GM19455 (cell line): ENCODE results near the gene PDE7B.

ENCODE experiments used
- ATAC-seq: cut with Tn5 transposase; IDR thresholded peaks from one replicate; pipeline ENCODE4 v1.9.1; 2021; ENCODE audit not compliant: unreplicated experiment

PDE7B gene

DNA sequence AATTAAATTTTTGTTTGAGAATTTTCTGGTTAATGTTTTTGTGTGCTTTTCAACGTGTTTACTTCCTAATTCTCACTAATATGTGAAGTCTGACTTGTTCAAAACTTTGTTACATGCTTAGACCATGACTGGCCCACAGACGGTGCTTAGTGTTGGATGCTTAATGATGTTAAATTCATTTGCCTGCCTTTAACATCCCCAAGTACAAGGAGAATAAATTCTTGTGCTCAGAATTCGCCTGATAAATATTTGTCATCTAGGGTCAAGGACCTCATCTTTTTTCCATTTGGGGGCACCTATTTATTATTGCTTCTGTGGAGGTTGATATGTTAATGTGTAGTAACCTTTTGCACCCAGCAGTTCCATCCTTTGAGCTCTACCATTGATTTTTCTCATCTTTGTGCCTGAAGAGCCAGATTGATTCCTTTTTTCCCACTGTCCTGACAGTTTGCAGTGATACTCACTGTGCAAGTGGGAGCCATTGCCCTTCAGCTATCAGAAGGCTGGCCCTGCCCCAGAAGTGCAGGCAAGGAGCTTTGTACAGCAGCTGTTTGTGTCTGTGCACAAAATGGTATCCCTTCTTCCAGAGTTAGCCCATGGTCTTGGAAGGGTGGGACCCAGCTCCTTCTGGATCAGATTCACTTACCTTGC lies 170.8 kb downstream of the PDE7B start:
- ATAC-seq = no peak

DNA sequence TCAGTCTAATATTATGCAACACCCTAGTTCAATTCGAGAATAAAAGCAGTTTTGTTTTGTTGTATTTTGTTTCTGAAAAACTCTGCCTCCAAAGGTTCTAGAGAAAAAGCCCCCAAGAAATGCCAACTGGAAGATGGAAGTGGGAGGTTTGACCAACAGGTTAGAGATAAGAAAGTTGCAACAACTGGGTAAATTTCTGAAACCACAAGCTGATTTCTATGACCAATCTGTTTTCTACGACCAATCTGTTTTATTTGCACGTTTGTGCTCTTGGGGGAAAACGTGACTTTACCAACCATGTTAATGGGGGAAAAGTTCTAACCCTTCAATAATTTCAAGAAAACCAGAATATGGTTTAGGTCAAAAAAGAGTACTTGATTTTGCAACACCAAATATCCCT lies 173.2 kb downstream of the PDE7B start:
- ATAC-seq = no peak

DNA sequence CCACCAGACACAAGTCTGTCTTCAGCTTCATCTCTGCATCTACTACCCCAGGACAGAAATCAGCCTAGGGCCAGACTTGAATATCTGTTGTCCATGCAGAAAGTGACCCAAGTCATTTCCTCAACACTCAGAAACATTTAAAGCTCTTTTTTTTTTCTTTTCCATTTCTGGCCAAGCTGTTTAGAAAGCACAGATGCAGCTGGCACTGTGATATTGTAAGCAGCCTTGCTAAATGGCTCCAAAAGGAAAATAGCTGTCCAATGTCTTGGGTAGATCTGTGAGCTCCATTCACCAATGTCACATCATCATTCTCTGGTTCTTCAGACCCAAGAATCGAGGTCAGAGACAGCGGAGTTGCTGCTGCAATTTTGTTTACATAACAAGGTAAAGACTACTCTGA lies 174.2 kb downstream of the PDE7B start:
- no peak for ATAC-seq

DNA sequence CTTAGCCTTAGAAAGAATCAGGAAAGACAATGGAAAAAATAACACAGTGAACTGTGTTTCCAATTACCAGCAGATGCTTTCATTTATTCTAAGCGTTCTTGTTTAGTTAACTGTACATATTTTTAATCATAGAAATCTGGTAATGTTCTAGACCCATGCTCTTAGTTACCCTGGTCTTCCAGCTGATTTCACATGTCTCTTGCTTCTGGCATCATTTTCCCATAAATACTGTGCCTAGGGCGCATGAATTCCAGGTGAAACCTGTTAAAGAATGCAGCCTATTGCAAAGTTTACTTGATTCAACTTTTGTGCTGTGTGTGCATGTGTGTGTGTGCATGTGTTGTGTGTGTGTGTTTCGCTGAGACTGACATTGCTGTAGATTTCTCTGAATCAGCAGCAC lies 178.6 kb downstream of the PDE7B start:
- no peak for ATAC-seq

DNA sequence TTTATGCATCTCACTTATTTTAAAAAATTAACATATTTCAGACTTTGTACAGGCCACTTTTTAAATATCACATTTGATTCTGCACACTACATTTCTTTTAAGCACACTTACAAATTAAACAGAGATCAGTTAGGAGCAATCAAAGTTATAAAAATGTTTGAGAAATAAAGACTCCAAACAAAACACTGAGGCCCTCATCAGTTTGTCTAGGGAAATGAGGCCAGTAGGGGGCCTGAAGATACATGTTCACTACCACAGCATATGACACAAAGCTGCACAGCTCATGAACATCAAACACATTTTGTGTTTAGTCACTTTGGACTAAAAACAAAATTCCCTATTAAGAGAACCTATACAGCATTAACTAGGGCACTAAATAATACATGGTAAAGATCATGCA lies 180.5 kb downstream of the PDE7B start:
- no peak for ATAC-seq

DNA sequence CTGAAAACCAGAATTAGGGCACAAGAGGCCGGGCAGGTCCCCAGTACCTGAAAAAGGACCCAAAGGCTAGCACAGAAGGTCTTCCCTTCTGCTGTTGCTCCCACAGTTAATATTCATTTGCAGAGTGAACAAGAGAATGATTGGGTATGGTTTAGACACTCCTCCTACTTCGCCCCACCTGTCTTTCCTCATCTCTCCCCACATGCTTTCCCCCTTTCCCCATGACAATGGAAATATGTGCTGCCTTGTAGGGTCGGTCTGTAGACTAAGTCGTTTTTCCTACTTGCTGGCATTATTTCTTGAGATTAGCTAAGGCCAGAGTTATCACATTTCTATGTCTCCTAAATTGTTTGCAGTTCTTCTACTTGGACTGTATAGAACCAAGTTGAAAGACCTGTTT lies 181.9 kb downstream of the PDE7B start:
- no peak for ATAC-seq

DNA sequence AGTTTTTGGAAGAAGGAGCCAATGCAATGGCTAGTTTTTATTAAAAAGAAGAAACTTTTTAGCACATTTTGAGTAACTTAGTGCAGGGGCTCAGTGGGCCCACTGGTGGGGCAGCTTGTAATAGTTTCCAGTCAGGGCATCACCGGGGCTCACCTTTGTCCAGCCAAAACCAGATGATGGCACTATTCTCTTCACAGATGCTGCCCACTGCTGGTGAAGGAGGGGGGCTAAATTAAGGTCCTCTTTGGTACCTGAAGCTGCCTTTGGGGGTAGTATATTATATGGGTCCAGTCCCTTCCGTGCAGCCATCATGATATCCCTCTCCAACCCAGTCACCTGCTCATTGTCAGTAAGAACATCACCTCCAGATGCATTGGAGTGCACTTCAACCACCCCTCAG lies 182.9 kb downstream of the PDE7B start:
- no peak for ATAC-seq

DNA sequence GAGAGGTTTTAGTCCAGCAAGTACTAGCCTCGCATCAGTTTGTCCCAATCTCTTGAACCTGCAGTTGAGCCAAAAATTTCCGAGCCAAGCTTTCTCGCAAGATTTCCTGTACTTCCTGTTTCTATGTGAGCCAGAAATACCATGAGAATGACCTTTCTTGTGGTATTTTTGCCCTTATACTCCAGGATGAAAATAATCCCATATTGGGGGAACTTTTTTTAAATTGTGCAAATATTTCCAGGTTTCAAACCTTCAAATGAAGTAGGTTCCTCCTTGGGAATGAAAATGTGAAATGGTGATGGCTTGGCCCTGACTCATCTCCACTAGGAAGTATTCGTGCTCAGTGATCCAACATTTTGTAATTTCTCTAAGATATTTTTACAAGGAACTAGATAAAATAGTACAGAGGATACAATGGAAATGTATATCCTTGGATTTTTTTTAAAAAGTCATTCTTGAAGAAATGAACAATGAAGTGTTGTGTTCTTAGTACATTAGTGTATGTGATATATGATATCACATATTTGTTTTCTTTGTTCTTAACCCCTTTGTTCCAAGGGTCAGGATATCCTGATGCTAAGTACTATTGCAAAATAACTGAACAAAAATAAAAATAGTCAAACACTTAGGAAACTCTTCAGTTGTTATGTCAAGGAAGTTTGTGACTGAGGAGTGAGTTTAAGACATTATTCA lies 184.0 kb downstream of the PDE7B start:
- no peak for ATAC-seq

DNA sequence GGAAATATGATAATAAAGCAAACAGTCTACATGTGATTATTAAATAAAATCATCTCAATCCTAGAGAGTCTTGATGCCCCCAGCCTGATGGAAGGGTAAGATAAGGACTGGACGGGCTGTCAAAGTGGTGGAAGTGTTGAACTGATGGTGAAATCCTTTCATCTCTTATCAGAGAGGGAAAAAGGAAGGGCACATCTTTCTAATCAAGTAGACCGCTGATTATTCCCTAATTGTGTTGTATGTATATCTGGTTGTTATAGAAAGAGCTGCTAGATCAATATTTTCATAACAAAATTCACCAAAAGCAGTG lies 184.5 kb downstream of the PDE7B start:
- ATAC-seq = no peak

DNA sequence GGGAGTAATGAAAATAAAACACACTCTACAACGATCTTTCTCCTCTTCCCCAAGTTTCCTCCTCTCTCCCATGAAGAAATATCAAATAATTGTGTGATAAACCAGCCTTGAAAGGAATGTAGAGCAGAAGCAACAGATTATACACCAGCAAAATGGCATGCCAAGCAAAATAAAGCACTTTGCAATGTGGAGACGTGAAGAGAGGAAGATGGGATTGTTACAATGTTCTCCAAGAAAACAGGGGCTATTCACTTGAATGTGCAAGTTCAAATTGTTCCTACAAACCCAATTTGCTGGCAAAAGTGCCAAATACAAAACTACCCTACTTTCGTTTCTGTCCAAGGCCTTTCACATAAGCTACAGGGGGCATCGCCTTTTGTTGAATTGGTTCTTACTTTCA lies 185.1 kb downstream of the PDE7B start:
- no peak for ATAC-seq

DNA sequence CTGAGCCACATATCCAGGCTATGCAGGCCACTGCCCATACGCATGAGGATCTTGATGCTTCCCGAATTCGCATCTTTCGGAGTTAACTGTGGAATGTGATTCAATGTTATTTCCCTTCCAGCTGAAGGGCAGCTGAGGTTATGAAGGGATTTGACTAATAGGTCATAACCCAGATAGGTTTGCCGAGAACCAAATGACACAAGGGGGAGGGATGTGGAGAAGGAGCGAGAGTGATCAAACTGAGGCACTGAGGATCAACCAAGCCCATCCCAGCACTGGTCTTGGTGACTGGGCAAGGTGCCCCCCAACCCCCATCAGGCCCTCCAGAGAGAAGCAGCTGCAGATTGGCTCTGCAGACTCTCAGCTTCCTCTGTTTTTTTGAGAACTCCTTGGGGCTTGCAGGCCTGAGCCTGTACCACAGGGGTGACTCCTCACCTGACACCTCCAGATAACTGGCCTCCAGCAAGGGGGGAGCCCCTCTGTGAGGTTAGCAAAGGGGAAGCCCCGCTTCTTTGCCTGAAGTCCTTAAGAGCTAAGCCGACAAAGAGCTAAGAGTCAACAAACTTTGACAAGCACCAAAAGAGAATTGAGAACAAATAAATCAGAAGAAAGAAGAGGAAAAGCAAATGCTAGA lies 185.9 kb downstream of the PDE7B start:
- ATAC-seq = no peak

DNA sequence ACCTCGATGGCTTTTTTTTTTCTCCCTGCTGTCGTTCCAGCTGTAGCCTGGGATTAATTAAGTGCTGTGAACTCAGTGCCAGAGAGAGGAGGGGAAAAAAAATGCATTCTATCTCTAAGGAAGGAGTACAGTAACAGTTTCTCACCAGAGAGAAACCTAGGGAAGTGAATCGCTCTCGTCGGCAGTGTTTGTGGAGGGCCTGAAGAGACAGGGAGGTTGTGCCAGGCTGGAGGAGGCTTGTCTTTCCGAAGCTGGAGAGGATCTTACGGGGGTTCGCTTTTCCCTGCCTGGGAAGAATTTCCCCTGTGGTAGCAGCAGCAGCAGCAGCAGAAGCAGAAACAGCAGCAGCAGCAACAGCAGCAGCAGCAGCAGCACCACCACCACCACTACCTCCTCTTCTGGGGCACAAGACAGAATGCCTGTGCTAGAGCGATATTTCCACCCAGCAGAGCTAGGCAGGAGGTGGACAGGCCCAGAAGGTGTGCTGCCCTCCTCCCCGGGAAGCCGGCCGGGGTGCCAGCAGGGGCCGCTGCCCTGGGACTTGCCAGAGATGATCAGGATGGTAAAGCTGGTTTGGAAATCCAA lies 186.5 kb downstream of the PDE7B start:
- no peak for ATAC-seq

DNA sequence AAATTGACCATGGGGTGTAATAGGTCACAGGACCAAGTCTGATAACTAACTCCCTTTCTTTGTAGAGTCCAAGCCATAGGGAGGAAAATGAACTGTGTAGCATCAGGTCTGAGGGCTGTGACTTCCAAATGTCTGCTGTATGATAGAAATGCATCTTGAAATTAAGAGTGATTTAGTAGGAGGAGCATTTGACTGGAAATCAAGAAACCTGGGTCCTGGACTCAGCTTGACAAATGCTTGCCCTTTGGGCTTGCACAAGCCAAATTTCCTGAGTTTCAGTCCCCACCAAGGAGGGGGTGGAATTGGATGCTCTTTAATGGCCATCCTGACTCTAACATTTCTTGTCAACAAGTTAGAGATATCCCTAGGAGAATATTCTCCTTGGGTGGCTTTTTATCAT lies 187.0 kb downstream of the PDE7B start:
- ATAC-seq = no peak

DNA sequence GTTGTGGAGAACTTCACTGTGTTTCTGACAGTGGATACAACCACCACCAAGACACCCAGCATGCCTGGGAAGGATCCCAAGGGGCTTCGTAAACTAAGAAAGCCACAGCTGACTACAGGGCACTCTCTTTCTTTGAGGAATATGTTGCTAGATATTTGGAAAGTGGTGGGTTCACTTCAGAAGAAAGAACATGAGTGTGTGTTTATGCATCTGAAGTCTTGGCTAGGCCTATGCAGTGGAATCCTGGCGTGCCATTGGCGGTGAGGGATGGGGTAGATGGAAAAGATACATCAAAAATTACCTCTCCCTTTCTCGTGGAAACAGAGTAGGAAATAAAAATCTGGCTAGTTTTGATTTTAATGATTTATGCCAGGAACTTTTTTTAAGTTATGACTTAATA lies 187.7 kb downstream of the PDE7B start:
- no peak for ATAC-seq

DNA sequence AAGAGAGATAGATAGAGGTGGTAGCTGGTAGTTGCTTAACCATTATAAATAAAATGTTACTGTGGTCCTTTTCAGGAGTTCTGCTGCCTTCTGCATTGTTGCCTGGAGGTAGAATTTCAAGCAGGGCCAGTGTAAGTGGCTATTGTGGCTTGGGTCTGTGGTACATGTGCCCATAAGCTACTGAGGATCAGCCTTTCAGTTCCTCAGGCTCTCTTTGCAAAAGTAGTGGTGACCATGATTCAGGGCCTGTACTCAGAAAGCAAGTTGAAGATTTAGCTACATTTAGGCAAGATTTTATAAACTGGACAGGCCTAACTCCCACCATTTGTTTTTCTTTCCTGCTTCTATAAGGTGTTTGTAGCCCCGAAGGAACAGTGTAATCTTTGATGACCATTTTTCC lies 199.0 kb downstream of the PDE7B start:
- ATAC-seq = no peak

DNA sequence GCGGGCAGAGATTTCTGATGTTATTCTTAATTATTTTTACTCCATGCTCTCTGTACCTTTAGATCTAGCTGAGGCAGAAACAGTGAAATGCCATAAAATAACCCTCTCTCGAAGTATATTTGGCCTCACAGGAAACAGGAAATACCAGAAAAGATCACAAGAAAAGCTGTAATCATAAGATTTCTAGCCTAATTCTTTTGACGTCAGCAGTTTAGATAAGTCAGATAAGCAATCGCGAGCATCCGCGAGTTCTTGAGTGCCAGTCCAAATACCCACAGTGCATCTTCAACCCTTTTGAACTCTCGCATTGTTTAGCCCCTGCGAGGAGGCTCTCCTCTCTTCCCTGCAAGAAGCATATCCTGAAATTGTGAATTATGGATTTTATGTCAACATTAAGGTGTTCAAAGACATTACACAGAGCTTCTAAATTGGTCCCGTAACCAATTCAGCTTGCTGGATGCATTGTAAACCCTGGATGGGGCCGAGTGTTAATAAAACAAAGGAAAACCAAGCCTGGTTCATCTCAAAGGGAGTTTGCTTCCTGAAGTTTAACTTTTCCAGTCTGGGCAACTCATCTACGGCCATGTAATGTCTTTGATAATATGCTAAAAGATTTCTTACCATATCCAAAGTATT lies 199.8 kb downstream of the PDE7B start:
- ATAC-seq = no peak

DNA sequence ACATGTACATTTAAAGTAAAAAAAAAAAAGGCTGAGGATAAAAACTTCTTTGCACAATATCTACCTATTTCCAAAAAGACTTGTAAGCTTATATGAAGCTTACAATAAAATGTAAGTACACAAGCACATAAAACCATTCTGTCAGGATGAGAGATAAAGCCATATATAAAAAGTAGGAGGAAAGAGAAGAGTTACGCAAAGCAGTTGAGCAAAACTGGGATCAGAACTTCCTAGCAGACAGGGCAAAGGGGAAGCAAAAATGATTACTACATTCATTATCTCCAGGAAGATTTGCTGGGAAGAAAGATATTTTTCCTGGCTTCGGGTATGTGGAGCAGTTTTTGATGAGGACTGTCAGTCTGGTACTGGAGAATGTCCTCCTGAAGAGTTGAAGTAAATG lies 200.5 kb downstream of the PDE7B start:
- no peak for ATAC-seq

DNA sequence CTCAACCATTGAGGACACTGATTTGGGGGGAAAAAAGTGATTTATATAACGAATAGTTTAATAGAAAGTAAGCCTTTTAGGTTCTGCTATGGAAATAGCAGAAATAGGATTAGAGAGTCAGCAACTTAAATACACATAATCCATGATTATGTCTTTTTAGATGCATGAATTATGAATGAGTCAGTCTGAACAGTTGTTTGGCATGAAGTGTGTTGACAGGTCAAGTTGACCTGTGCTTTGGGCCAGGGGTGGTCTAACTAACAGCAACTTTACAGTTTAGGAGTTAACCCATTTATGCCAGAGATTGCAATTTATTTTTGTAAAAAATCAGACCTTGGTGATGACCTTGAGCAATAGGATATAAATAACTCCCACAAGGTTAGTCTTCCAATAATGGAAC lies 207.4 kb downstream of the PDE7B start:
- ATAC-seq = no peak

DNA sequence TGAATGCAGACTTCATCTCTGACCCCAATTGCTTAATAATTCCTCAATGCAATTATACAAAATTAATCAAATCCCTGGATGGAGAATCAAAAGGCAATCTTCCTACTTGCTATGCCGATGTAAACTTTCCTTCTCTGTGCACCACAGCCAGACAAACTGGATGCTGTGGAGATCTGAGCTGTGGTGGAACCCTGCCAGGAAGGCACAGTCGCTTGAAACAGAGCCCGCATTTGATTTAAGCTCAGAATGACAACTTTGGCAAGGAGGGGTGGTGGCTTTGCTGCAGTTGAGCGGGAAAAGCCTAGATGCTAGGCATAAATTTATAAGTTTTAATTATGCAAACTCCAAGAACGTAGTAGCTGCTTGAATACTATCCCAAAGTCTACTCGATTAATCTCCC lies 207.8 kb downstream of the PDE7B start:
- ATAC-seq = no peak

DNA sequence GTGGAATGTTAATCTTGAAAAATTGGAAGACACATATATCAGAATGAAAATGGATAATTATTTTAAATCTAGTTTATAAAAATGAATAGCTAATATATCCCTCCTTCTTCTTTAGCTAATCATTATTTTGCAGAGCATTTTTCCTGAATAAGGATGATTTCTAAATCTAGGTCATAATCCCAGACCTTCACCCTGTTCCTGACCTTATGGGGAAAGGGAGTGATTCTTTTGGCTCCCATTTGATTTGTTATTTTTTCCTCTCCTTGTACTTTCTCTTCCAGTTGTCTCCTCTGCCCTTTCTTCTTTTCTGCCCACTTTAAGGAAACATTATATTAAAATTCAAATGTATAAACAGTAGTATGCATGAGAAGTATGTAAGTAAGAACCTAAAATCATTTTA lies 208.6 kb downstream of the PDE7B start:
- no peak for ATAC-seq

DNA sequence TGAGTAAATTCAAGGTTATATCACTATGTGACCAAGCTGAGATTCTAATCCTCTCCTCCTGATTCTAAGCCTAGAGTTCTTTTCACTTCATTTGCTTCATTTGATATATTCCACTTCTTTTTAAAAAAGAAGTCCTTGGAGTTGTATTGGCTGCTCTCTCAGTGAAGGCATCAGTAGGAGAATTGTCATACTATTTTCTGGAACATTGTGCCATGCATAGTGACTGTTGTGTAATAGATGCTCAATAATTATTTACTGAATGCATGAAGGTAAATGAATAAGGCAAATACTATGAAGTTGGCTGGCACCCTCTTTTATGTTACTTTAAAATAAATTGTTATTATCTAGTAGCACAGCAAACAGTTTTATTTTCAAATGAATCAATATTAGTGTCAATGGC lies 209.3 kb downstream of the PDE7B start:
- no peak for ATAC-seq

DNA sequence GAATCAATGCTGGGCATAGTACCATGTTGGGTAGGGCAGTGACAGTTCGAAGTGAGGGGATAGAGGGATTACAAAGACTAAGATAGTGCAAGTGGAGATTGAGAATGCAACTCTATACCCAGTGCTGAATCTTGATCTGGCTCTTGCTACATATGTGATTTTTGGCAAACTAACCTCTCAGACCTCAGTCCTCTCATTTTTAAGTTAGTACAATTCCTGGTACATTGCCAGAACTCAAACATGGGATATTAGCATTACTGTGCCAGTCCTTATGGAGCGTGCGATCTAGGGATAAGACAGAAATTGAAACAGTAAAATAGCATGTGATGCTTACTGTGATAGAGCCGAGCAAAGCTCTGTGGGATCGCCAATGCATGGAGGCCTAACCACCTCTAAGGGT lies 210.2 kb downstream of the PDE7B start:
- ATAC-seq = no peak
